ENCODE results near the gene TCAIM.
"Not testable (repeated sequence)": the region's sequence is repeated elsewhere in the genome, so short reads cannot be mapped to it uniquely, and the experiment has no call there.

TCAIM gene

DNA sequence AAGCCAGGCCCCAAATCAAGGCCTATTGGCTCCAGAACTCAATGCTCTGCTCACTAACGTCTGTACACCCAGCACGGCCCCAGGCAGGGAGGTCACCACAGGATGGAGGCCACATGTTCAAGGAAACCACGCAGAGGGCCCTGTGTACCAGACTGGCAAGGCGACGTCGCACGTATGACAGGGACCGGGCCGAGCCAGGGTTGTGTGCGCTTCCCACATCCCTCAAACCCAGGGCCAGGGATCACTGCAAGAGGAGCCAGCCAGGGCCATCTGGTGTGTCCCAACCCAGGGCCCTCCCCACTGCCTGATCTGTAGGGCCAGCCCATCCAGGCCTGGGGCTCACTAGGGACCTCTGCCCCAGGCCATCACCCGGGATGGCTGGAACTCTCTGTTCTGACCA is 76.9 kb downstream of the TCAIM start:
- TF ChIP-seq, protein P1, sequence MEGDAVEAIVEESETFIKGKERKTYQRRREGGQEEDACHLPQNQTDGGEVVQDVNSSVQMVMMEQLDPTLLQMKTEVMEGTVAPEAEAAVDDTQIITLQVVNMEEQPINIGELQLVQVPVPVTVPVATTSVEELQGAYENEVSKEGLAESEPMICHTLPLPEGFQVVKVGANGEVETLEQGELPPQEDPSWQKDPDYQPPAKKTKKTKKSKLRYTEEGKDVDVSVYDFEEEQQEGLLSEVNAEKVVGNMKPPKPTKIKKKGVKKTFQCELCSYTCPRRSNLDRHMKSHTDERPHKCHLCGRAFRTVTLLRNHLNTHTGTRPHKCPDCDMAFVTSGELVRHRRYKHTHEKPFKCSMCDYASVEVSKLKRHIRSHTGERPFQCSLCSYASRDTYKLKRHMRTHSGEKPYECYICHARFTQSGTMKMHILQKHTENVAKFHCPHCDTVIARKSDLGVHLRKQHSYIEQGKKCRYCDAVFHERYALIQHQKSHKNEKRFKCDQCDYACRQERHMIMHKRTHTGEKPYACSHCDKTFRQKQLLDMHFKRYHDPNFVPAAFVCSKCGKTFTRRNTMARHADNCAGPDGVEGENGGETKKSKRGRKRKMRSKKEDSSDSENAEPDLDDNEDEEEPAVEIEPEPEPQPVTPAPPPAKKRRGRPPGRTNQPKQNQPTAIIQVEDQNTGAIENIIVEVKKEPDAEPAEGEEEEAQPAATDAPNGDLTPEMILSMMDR (IDR thresholded peaks at IDR 0.05; ENCODE audit: low read depth, low read length): no peak
- H3K4me3 ChIP-seq (ENCODE audit: low read depth, low read length): no peak overlapping the region

DNA sequence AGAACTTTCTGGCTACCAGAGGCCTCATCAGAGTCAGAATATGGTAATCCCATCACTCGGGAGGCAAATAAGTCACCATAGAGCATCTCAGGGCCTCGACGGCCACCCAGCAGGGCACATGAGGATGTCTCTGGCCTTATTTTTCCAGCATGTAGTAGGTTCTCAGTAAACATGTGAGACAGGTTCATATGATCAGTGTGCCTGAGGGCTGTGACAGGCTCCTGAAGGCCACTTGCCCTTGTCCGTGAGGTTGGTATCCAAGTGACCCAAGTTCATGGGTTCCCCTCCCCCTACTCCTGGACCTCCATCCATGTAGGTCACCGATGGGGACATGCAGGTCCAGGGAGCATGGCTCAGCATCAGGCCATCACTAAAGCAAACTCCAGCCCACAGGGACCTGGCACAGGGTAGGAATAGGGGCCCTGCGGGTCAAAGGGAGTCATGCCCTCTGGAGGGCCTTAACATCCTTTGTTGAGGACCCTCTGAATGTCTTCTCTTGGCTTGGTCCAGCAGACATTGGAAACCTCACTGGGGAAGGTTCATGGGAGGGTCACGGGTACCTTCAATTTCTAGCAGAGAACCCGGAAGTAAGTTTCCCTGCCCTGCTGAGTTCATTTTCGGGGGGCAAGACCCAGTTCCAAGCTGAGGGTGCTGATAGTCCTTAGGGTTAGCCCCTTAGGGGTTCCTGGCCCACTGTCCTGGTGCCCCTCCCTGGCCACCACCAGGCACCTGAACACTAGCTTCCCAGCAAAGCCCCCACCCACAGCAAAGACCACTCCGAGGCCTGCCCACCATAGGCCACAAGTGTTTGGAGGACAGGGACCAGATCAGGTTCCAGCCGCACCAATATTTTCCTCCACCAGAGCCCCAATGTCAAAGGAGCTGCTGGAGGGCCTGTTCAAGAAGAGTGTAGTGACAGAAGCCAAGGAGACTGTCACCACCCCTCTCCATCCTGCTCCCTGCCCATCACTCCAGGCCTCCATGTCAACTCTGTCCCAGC is 77.8 kb downstream of the TCAIM start:
- TF ChIP-seq, protein P1 (IDR thresholded peaks at IDR 0.05; ENCODE audit: low read depth, low read length): no peak
- H3K4me3 ChIP-seq (ENCODE audit: low read depth, low read length): no peak overlapping the region

DNA sequence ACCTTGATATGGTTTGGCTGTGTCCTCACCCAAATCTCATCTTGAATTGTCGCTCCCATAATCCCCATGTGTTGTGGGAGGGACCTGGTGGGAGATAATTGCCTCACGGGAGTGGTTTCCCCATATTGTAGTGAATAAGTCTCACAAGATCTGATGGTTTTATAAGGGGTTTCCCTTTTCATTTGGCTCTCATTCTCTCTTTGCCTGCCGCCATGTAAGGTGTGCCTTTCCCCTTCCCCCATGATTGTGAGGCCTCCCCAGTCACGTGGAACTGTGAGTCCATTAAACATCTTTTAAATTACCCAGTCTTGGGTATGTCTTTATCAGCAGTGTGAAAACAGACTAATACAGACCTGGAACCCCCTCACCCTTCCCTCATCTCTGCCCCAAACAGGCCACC is 79.6 kb downstream of the TCAIM start:
- not testable (repeated sequence) for H3K4me3 ChIP-seq (ENCODE audit: low read depth, low read length)

DNA sequence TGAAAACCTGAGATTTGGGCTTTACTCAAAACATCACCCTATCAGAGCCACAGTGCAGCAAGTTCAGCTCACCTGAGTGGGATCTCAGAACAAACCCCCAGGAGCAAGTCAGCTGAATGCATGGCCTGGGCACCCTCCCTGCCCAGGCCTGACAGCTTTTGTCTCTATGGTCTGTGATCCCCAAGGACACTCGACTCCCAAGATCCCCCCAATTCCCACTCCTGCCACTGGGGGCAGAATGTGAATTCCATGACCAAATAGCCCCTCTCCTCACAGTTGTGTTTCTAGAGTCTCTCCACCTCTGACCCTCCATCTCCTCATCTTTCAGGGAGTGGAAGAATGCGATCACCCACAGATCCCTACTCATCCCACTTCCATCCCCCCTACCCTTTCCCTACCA is 80.0 kb downstream of the TCAIM start:
- H3K4me3 ChIP-seq (ENCODE audit: low read depth, low read length): no peak overlapping the region
- TF ChIP-seq, protein P1 (IDR thresholded peaks at IDR 0.05; ENCODE audit: low read depth, low read length): peak; percentile 43

DNA sequence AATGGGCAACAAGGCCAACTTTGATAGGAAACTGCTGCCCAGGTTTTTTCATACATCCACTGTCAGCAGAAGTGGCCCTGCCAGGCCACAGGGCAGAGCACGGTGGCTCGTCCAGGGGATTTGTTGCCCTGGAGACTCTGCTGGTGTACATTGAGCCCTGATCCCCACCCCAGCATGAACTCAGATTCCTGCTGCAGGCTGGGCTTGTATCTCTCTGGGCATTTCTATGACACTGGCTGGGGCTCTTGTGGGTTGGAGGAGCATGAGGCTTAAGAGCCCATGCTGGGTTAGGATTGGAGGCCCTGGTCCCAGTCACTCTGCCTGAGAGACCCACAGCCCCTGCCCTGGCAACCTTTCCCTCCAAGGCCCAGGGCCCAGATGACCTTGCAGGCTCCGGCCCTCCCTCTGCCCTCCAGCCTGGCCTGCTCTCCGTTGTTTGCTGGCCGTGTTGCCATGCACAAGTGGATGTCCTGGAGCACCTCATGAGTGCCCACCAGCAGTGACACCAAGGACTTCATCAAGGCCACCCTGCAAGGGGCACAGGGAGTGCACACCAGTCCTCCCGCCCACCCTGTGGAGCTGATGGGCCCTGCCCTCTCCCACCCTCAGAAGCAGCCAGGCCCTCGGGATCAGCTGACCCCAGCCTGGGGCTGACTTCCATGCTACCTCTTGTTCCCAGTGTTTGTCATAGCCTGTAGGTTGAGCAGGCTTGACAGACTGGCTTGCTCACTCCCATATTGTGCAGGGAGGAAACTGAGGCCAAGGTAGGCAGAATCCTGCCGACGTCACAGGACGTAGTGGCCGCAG is 80.8 kb downstream of the TCAIM start:
- TF ChIP-seq, protein P1 (IDR thresholded peaks at IDR 0.05; ENCODE audit: low read depth, low read length): no peak
- H3K4me3 ChIP-seq (ENCODE audit: low read depth, low read length): no peak overlapping the region

DNA sequence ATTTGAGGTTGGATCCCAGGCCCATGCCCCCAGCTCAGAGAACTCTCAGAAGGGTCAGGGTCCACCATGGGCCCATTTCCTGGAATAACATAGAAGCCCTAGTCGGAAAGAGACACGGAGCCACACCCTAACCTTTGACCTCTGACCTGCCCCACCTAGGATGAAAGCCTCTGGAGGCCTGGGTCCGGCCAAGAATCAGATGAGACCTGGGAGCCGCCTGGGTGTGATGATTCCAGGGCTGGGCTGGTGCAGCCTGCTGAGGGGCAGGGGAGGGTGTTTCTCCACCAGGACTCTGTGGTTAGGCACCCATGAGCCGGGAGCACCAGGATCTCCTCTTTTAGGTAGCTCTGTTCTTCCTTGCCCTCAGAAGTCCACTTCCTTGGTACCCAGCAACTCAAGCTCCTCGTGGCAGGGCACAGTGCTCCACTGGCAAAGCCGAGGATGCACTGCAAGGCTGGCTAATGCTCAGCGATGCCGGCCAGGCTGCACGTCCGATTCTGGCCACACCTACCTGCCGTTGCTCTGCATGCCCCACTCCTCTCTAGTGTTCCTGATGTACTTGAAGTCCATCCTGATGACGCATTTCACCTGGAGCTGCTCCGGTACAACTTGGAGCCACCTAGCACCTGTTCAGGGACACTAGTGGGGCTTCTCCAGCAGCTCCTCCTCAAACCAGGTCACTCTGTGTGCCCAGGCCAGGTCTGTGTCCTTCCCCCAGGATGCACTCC is 81.5 kb downstream of the TCAIM start:
- TF ChIP-seq, protein P1 (IDR thresholded peaks at IDR 0.05; ENCODE audit: low read depth, low read length): no peak
- H3K4me3 ChIP-seq (ENCODE audit: low read depth, low read length): no peak overlapping the region

DNA sequence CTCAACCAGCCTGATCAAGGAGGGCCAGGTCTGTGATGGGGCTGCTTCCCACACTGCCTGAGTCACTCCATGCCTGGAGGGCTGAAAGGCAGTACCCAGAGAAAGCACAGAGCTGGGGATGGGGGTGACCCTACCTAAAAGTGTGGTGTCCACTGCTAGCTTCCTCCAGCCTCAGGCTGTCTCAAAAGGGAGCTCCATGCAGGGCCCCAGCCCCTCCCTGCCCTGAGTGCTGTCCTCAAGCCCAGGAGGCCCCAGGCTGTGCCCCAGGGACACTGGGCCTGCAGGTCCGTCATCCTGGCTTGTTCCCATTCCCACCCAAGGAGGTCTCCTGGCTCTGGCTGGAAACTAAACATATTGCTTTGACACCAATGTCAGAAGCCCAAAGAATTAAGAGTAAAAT is 82.1 kb downstream of the TCAIM start:
- TF ChIP-seq, protein P1 (IDR thresholded peaks at IDR 0.05; ENCODE audit: low read depth, low read length): no peak
- H3K4me3 ChIP-seq (ENCODE audit: low read depth, low read length): no peak overlapping the region

Data from WI38 (cell line).